ENCODE data around the gene C17orf113.
"Not testable (repeated sequence)": the region's sequence is repeated elsewhere in the genome, so short reads cannot be mapped to it uniquely, and the experiment has no call there.

The C17orf113 gene

DNA sequence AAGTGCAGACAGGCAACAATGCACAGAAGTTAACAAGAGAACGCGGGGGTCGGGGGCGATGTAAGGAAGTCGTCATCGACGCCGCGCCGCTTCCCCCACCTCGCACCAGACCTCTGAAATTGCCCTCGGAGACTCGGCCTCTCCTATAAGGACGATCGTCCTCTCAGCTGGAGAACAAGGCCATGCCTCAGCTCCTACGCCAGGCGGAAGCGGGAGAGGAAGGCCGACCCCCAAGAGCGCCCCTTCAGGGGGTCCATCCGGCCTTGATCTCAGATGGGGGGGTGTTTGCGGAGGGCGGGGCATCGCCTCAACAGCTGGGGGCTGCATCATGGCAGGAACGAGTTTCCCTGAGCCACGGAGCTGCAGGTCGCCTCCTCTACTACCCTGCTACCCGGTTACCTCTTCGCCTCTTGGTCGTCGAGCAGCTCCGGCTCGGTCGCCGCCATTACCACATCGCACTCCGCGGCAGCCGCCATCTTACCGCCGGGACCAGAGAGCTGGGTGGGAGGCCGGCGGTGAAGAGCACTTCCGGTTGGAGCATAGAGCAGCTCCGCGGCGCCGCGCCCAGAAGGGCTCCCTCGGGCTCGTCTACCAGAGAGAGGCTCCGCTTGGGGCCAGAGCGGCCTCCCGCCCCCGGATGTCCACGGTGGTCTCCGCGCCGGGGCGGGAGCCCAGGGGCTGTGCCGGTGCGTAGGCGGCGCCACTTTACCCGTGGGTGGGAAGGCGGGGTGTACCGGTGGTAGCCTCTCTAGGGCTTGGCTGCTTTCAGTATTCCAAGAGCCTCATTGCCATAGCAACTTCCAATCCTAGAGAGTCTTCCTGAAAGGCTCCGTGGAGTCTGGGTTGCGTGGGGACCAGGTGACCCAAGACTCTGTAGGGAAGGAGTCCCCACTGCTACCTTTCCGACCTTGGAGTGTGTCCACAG lies 33.2 kb downstream of the C17orf113 start, which contains the start of gene DNAJC7:
Gene DNAJC7 (minus strand): TSS at position 499 of the 925 bp plus-strand sequence. CDS start 23 bp downstream, at position 476.
- DNase-seq (ENCODE audit: low read depth in 1 of 2, low spot score in 1 of 2): peak; percentile 73 to 88

DNA sequence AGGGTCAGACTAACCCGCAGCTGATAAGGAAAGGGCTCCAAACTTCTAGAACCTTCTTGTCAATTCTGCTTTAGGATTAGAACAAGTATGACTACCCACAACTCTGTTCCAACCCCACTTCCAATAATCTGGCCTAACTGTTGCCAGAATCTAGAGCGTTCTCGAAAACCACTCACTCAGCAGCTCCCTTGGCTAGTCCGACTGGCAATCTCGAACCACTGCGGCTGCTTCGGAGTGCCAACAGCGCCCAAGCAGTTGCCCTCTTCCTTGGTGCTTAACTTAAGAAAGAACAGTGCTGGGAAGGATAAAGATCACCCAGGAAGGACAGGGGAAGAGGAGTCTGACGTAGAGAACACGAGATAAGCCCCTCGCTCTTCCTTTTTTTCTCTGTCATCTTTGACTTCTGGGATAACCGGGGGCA lies 34.0 kb downstream of the C17orf113 start:
- no peak for DNase-seq (ENCODE audit: low read depth in 1 of 2, low spot score in 1 of 2)

- not testable (repeated sequence) for DNase-seq (ENCODE audit: low read depth in 1 of 2, low spot score in 1 of 2)
Measured at GRCh38 chr17:42013740-42014139, 36.7 kb downstream of the C17orf113 start.

DNA sequence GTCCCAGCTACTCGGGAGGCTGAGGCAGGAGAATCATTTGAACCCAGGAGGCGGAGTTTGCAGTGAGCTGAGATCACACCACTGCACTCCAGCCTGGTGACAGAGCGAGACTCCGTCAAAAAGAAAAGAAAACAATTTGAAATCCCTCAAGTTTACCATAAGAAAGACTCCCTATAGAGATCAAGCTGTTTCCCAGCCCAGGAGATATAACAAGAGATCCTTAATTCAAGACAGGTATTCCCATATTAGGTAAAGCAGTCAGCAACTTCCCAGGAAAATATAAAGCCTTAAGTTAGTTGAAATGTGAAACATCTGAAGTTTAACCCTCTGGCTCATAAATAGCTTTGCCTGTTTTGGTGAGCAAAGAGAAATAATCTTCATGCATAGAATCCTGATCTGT lies 38.0 kb downstream of the C17orf113 start:
- DNase-seq (ENCODE audit: low read depth in 1 of 2, low spot score in 1 of 2): not testable (repeated sequence)

DNA sequence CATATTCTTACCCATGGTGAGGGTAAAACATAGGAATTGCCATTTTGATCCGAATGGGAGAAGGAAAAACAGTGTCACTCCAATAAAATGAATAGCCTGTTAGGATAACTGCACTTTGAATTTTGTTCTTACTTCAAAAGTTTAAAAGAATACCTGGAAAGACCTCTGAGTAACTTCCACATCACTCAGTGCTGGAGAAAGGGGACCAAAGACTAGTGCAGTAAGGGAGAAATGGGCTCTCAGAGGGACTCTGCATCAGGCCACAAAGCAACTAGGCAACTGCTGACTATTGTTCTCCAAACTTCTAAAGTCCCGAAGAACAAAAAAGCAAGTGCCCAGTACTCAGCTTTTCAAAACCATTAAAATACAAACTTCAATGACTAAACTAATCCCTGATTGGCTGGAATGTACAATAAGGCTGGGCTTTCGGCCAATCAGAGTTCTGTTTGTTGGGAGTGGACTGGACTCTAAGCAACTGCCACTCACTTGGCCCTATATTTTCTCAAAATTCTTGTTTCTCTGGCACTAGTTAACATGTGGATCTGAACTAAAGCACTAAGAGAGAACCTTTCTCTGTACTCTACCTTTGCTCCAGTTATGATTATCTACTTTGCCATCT lies 39.4 kb downstream of the C17orf113 start:
- no peak for DNase-seq (ENCODE audit: low read depth in 1 of 2, low spot score in 1 of 2)

DNA sequence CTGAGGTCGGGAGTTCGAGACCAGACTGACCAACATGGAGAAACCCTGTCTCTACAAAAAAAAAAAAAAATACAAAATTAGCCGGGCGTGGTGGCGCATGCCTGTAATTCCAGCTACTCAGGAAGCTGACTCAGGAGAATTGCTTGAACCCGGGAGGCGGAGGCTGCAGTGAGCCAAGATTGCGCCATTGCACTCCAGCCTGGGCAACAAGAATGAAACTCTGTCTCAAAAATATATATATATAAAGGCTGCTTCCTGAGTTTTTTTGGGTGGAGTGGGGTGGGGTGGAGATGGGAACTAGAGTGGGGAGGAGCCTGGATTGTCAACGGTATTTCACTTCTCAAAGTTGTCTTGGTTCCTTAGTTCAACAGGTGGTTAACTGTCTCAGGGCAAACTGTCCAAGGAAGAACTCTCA lies 40.1 kb downstream of the C17orf113 start:
- not testable (repeated sequence) for DNase-seq (ENCODE audit: low read depth in 1 of 2, low spot score in 1 of 2)

- no peak for DNase-seq (ENCODE audit: low read depth in 1 of 2, low spot score in 1 of 2)
Measured at GRCh38 chr17:42009170-42009569, 41.2 kb downstream of the C17orf113 start.

GRCh38 chr17:42005166-42005565 lies 45.2 kb downstream of the C17orf113 start:
- DNase-seq (ENCODE audit: low read depth in 1 of 2, low spot score in 1 of 2): no peak

DNA sequence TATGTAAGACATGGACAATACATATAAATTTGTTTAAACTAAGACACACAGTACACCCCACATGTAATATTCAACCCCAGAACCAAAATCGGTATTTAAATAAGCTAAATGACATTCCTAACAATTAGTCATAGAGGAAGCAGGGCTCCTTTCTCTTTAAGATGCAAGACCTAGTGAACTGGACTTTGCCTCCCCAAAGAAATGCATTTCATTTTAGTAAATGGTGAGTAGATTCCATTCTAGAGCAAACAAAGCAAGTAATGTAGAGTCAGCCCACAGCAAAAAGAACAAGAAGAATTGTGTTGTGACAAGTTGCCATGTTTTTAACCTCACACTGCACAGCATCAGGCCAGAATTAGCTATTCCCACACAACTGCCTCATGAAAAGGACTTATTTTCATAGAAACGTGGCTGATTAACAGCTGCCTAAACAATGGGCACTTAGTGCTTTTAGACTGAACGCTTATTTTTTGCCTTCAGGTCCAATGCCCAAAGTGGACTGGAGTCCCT lies 47.6 kb downstream of the C17orf113 start:
- DNase-seq (ENCODE audit: low read depth in 1 of 2, low spot score in 1 of 2): no peak

DNA sequence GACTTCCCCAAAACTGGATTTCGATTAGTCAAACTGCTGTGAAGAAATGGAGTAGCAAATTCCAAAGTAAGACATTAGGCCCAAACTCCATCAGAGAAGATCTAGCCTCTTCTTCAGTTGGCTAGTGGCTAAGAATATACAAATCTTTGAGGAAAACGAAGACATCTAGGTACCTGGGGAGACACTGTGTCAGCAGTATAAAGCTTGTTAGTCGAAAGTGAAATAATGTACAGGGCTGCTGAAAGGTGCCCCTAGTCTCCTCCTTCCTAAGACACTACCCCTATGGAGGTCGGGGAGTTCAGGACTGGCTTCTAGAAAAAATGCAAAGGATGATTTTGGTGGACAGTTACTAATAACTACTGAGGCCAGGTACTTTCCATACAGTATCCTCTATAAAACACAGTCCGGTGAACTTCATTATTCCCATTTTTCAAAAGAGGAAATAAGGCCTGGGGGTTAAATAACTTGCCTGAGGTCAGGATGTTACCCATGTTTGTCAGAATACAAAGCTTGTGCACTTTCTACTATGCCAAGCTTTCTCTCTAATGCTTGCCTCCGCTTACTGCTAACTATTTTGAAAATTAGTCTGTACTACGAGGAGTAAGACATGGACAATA lies 48.1 kb downstream of the C17orf113 start:
- no peak for DNase-seq (ENCODE audit: low read depth in 1 of 2, low spot score in 1 of 2)

- no peak for DNase-seq (ENCODE audit: low read depth in 1 of 2, low spot score in 1 of 2)
Measured at GRCh38 chr17:42001729-42002128, 48.7 kb downstream of the C17orf113 start.

GRCh38 chr17:42000413-42001133 lies 49.8 kb downstream of the C17orf113 start:
- no peak for DNase-seq (ENCODE audit: low read depth in 1 of 2, low spot score in 1 of 2)

DNA sequence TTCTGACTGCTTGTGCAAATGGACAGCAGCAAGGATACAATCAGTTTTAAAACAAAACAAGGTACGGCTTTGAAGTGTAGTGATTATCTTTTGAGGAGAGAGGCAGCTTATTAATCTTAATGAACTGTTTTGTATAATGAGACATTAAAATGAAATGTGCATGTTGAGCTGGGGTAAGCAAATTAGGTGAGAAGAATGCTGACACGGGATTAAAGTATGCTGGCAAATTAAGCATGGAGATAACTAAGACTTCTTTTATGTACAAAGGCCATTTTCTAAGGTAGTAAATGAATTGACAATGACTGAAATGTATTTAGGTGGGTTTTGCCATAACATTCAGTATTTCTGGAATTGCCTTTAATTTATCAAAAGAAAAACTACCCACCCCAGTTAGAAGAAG lies 51.9 kb downstream of the C17orf113 start:
- no peak for DNase-seq (ENCODE audit: low read depth in 1 of 2, low spot score in 1 of 2)

GRCh38 chr17:41996855-41997164 lies 53.6 kb downstream of the C17orf113 start:
- no peak for DNase-seq (ENCODE audit: low read depth in 1 of 2, low spot score in 1 of 2)

GRCh38 chr17:41992576-41992975 lies 57.8 kb downstream of the C17orf113 start:
- no peak for DNase-seq (ENCODE audit: low read depth in 1 of 2, low spot score in 1 of 2)

DNA sequence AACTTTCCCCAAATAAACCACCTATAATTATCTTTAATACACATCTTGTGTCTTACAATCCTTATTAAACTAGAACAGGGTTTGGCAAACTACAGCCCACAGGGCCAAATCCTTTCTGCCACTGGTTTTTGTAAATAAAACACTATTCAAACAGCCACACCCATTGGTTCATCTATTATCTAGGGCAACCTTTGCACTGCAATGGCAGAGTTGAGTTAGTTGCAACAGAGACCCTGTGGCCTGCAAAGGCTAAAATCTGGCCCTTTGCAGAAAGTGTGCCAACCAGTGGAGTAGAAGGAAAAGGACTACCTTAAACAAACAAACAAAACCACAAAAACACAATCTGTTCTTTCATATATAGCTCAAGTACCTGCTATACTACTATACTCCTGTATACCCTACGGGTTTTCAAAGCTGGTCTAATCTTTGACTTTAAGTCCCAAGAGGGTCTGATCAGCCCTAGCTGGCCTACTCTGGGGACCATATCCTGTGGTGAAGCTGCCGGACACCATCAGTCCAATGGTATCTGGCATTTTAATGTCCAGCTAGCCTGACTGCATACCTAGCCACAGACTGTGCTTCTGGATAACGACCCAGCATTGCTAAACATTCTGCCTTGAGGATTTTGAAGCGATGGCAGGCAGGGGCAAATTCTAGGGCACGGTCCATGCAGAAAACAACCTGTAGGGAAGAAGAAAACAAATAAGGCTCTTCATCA lies 60.5 kb downstream of the C17orf113 start:
- DNase-seq (ENCODE audit: low read depth in 1 of 2, low spot score in 1 of 2): no peak

DNA sequence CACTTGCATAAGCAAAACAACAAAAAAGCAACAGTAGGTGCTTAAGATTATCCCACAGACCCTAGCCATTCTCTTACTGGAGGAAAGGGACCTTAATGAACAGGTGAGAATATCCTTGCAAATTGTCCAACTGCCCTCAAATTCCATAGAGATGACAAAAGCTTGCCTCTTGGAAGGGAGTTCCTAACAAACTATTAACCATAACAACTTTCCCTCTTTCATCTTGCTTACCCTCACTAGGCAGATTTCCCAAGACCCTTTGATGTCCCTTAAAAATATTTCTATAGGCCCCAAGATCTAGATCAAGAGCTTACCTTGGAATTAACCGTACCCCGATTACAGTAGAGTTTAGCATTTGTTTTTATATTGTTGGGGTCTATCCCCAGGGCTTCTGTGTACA lies 62.0 kb downstream of the C17orf113 start:
- DNase-seq (ENCODE audit: low read depth in 1 of 2, low spot score in 1 of 2): no peak
